Heart left ventricle (tissue), 16 donors: Measurements from ENCODE around the gene CEACAM16. TPM values are rescaled to one million over a fixed set of nuclear protein-coding genes. Genes with fewer than 3 reads are reported as not detected.

Source experiments
- ATAC-seq, 4 donors: fragments of 200-7000 bp; cut with Tn5 transposase; one replicate each; pipeline ENCODE4 v1.9.1; 2020 to 2022; ENCODE audit warnings: moderate library complexity in 4 of 4, mild to moderate bottlenecking in 3 of 4, moderate number of reproducible peaks in 1 of 4
- DNase-seq, 5 donors: peaks; one replicate each; pipeline ENCODE4 v3.0.0-alpha.2; 2020
- H3K27ac ChIP-seq, 12 donors: fragments of 200-600 bp; sonication (generic) in 4 of 12; one replicate each; pipeline versions ENCODE4 v1.5.0 to v1.8.0; 2016 to 2022; ENCODE audit warnings: mild to moderate bottlenecking in 2 of 12
- H3K27me3 ChIP-seq, 9 donors: fragments of 200-600 bp; sonication (generic) in 2 of 9; one replicate each; pipeline versions ENCODE4 v1.5.1 to v1.8.0; 2016 to 2022; ENCODE audit warnings: mild to moderate bottlenecking in 3 of 9
- H3K36me3 ChIP-seq, 9 donors: fragments of 200-600 bp; sonication (generic) in 2 of 9; one replicate each; pipeline versions ENCODE4 v1.5.0 to v1.8.0; 2018 to 2022; ENCODE audit warnings: mild to moderate bottlenecking in 2 of 9
- H3K4me1 ChIP-seq, 12 donors: fragments of 200-600 bp; sonication (generic) in 4 of 12; one replicate each; pipeline versions ENCODE4 v1.5.0 to v1.8.0; 2016 to 2022; ENCODE audit warnings: mild to moderate bottlenecking in 3 of 12
- H3K4me3 ChIP-seq, 12 donors: fragments of 200-600 bp; sonication (generic) in 4 of 12; one replicate each; pipeline versions ENCODE4 v1.5.0 to v1.8.0; 2017 to 2022; ENCODE audit warnings: mild to moderate bottlenecking in 9 of 12, moderate library complexity in 4 of 12
- H3K9me3 ChIP-seq, 12 donors: fragments of 200-600 bp; sonication (generic) in 4 of 12; one replicate each; pipeline versions ENCODE4 v1.5.0 to v1.8.0; 2016 to 2022; ENCODE audit warnings: mild to moderate bottlenecking in 1 of 12
- POLR2A ChIP-seq, 2 donors: fragments of 450-650 bp; IDR thresholded peaks; one replicate each; pipeline ENCODE4 v1.6.1; 2017; ENCODE audit warnings: antibody characterized with exemption in 2 of 2, mild to moderate bottlenecking in 2 of 2, moderate library complexity in 2 of 2
- WGBS, 4 donors: extraction: QIAGEN DNeasy Blood & Tissue Kit in 2 of 4; methylation state at CpG; one replicate each; pipeline versions ENCODE4 v1.1.5 to v1.1.7; 2013 to 2018; 5-methylcytosine and 5-hydroxymethylcytosine counted together
- intact Hi-C, 10 donors: fragments of 100-400 bp; cut with DNase I; formaldehyde crosslinking; loops; one replicate each; pipeline versions ENCODE4 v1.11.1 to v1.14.2; 2022
- polyA plus RNA-seq, 2 donors: library from polyadenylated mRNA; stranded (reverse); fragments of 200-250 nt; gene quantifications; one replicate each; pipeline ENCODE4 v1.2.3, GENCODE V29; 2013
- total RNA-seq, 9 donors: library from RNA; depleted of rRNA in 2 of 9; stranded (reverse); fragments of >200 nt in 2 of 9; fragmentation: NEBNext Ultra II Directional in 3 of 9; extraction: Animal tissue kit (Norgen Biotek cat#: 25700) in 3 of 9; gene quantifications; one replicate each; pipeline versions ENCODE4 v1.1.0 to v1.2.4, GENCODE V29; 2016 to 2023
- TF ChIP-seq, protein P1 (sequence below), 12 donors: fragments of 200-600 bp; sonication (generic) in 4 of 12; IDR thresholded peaks; one replicate each; pipeline versions ENCODE4 v1.5.0 to v1.8.0; 2018 to 2022; ENCODE audit warnings: antibody characterized with exemption in 12 of 12, mild to moderate bottlenecking in 5 of 12
- donor health status: ischemic (EF 13 %, LVEDD 7.1; RV severe dilation, severe dysfunction).
- donor health status: healthy with polysubstance abuse.
- donor health status: DM: no; HTN: yes; CAD: no.
- donor health status: DM: no; HTN: no; CAD: no.
- donor health status: ischemic (EF 25% LVEDD 6.9; RV normal size, moderate dysfunction).
- donor health status: ischemic (EF 25% LVEDD 5.7; RV mildly dilated, moderate dysfunction).
- donor health status: healthy.
- donor health status: DM: yes; HTN: yes; CAD: no.
- donor health status: ischemic (EF 35%, LVEDD 5.7; RV mildly dilated, moderate dysfunction).
- donor health status: nonischemic (EF 11% LVEDD 7.7; RV severe dilation, severe dysfunction).
- donor health status: DM: yes; HTN: yes; CAD: no.
- donor health status: PGD.
- donor health status: ischemic (EF 29% LVEDD 5.4; RV normal size, mild dysfunction).
- donor health status: nonischemic (EF 23%, LVEDD 6.1; RV moderate dilation, normal function).

Gene CEACAM16
- total and polyA plus RNA-seq, 11 donors = not detected

- DNase-seq (peak; percentile 73 to 88 (median 76)), ATAC-seq (peak; percentile 57 to 85 (median 75))
- TF ChIP-seq, protein P1, sequence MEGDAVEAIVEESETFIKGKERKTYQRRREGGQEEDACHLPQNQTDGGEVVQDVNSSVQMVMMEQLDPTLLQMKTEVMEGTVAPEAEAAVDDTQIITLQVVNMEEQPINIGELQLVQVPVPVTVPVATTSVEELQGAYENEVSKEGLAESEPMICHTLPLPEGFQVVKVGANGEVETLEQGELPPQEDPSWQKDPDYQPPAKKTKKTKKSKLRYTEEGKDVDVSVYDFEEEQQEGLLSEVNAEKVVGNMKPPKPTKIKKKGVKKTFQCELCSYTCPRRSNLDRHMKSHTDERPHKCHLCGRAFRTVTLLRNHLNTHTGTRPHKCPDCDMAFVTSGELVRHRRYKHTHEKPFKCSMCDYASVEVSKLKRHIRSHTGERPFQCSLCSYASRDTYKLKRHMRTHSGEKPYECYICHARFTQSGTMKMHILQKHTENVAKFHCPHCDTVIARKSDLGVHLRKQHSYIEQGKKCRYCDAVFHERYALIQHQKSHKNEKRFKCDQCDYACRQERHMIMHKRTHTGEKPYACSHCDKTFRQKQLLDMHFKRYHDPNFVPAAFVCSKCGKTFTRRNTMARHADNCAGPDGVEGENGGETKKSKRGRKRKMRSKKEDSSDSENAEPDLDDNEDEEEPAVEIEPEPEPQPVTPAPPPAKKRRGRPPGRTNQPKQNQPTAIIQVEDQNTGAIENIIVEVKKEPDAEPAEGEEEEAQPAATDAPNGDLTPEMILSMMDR (IDR thresholded peaks at IDR 0.05) = peak; percentile 50 to 75 (median 68)
- no peak for TF ChIP-seq POLR2A (IDR thresholded peaks at IDR 0.05)
- Histone ChIP-seq H3K27ac (no peak overlapping the region), H3K4me3 (no peak overlapping the region), H3K36me3 (peaks cover 0 to 89% (median 78%) of the 10 kb centered on the region in 9 donors), H3K4me1 (peaks cover 0 to 25% (median 5%) of the 10 kb centered on the region in 12 donors), H3K27me3 (no peaks in the 10 kb centered on the region), H3K9me3 (no peaks in the 10 kb centered on the region)
- 46 to 54% (median 50%) methylated on average over 16 of the region's 16 CpGs for WGBS, 4 donors
- intact Hi-C loops = loop anchor here in 2 of 10 donors (2.0 to 5.0 kb wide), 2 partner anchors 67 to 77 kb away; no protein-coding TSS in a partner anchor
Observed at GRCh38 chr19:44653977-44654774, 44.8 kb upstream of the CEACAM16 start.

DNA sequence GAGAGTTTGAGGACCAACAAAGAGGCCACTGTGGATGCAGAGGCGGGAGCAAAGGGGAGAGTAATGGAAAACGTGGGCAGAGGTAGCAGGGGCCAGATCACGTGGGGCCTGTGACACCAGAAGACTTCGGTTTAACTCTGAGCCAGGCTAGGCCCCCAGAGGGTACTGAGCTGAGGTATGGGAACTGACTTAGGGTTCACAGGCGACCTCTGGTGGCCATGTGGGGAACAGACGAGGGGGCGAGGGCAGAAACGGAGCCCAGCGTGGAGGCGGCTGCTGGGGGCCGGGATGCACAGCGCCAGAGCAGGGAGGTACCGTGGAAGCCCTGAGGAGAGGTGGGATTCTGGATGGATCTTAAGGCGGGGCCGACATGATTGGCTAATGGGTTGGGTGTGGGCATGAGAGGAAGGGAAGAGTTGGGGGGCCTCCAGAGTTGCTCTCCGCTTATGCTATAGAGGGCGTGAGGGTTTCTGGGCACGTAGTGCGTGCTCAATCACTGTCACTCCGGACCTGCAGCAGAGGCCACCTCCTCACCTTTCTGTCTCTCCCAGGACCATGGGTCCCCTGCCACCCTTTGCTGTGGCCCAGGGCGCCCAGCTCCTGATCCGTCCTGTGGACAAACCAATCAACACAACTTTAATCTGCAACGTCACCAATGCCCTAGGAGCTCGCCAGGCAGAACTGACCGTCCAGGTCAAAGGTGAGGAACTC lies 41.6 kb upstream of the CEACAM16 start:
- peaks cover 0 to 13% (median 2%) of the 10 kb centered on the region in 12 donors for H3K4me1 ChIP-seq
- ATAC-seq (peak in 3 of 4 donors; percentile 62 to 71 (median 64)), DNase-seq (peak; percentile 56 to 77 (median 74))
- peaks cover 0 to 90% (median 82%) of the 10 kb centered on the region in 9 donors for H3K36me3 ChIP-seq
- TF ChIP-seq, protein P1 (IDR thresholded peaks at IDR 0.05) = peak; percentile 90 to 95 (median 93)
- TF ChIP-seq POLR2A (IDR thresholded peaks at IDR 0.05) = no peak
- no peaks in the 10 kb centered on the region for H3K9me3 ChIP-seq
- WGBS, 4 donors = 38 to 42% (median 42%) methylated on average over 25 of the region's 25 CpGs
- no peak overlapping the region for H3K4me3 ChIP-seq
- H3K27me3 ChIP-seq = no peaks in the 10 kb centered on the region
- no peak overlapping the region for H3K27ac ChIP-seq
- intact Hi-C loops = loop anchor here in 8 of 10 donors (1.0 to 5.0 kb wide), 6 partner anchors 81 to 87 kb away; no protein-coding TSS in a partner anchor

DNA sequence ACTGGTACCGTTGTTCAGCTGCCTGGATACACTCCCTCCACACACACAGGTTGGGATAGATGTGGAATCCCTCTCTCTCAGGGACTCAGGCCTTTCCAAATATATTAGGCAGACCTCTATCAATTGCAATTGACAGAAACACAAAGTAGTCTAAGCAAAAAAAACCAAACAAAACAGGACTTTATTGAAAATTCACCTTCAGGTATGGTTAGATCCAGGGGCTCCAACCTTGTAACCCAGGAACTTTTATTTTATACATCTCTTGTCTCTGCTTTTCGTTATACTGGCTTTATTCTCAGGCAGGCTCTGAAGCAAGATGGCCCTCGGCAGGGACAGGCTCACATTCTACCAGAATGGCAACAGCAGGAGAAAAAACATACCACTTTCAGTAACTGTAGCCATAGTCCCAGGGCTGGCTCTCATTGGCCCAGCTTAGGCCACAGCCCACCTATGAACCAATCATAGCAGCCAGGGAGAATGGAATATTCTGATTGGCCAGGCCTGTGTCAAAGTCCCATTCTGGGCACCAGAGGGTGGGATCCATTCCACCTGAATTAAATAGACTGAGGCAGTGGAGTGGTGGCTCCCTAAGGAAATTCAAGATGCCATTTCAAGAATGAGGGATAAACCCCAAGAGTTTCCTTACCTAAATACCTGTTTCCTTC lies 40.8 kb upstream of the CEACAM16 start:
- H3K27ac ChIP-seq = no peak overlapping the region
- ATAC-seq (no peak), DNase-seq (no peak)
- intact Hi-C loops = loop anchor here in 3 of 10 donors (2.0 to 5.0 kb wide), 3 partner anchors 81 to 87 kb away; no protein-coding TSS in a partner anchor
- peaks cover 0 to 90% (median 82%) of the 10 kb centered on the region in 9 donors for H3K36me3 ChIP-seq
- TF ChIP-seq, protein P1 (IDR thresholded peaks at IDR 0.05) = no peak
- TF ChIP-seq POLR2A (IDR thresholded peaks at IDR 0.05) = no peak
- H3K4me3 ChIP-seq = no peak overlapping the region
- H3K4me1 ChIP-seq = peaks cover 0 to 13% (median 2%) of the 10 kb centered on the region in 12 donors
- H3K27me3 ChIP-seq = no peaks in the 10 kb centered on the region
- H3K9me3 ChIP-seq = no peaks in the 10 kb centered on the region
- WGBS, 4 donors = 90 to 94% (median 94%) methylated on average over 3 of the region's 3 CpGs
